ENCODE results near the gene ZNF680.
"Not testable (repeated sequence)": the region's sequence is repeated elsewhere in the genome, so short reads cannot be mapped to it uniquely, and the experiment has no call there.

- not testable (repeated sequence) for TF ChIP-seq POLR2AphosphoS5, CTCF, POLR2A (IDR thresholded peaks at IDR 0.05)
Observed at GRCh38 chr7:64554188-64554587, 8.7 kb downstream of the ZNF680 start.

All from breast epithelium (tissue), 3 donors.